H1 (cell line): Measurements from ENCODE around the gene SMIM24. TPM values are rescaled to one million over a fixed set of nuclear protein-coding genes. Genes with fewer than 3 reads are reported as not detected.

ENCODE experiments used
- BACH1 ChIP-seq: IDR thresholded peaks from 2 replicates; pipeline ENCODE4 v1.6.1; 2012; ENCODE audit warnings: low read length, improper control_type of control experiment
- CBX5 ChIP-seq: fragments of 300-800, 300-1000 bp; sonication (generic); IDR thresholded peaks from 2 replicates; pipeline ENCODE4 v1.7.1; 2016; ENCODE audit warnings: antibody characterized with exemption, low read length, low read depth
- CHD2 ChIP-seq: IDR thresholded peaks from 2 replicates; pipeline ENCODE4 v1.6.1; 2012; ENCODE audit warnings: low read length, improper control_type of control experiment
- CTCF ChIP-seq, 3 experiments: IDR thresholded peaks; 1 replicate in 2 of 3; 2 replicates in 1 of 3; pipeline versions ENCODE4 v1.5.1 to v1.6.1; 2011; ENCODE audit warnings: low read length in 3 of 3, mild to moderate bottlenecking in 3 of 3, inconsistent platforms in 2 of 3, low read depth in 1 of 3, moderate library complexity in 1 of 3; ENCODE audit not compliant: insufficient read depth in 1 of 3; ENCODE audit errors: control extremely low read depth in 1 of 3
- EGR1 ChIP-seq: IDR thresholded peaks from 2 replicates; pipeline ENCODE4 v1.6.1; 2011; ENCODE audit warnings: low read depth, low read length, borderline replicate concordance
- KDM1A ChIP-seq: fragments of 200-600, 300-600 bp; sonication (generic); IDR thresholded peaks from 2 replicates; pipeline ENCODE4 v1.7.1; 2016; ENCODE audit warnings: mild to moderate bottlenecking, low read length, borderline replicate concordance
- MAX ChIP-seq: IDR thresholded peaks from 2 replicates; pipeline ENCODE4 v1.6.1; 2012; ENCODE audit warnings: inconsistent platforms
- PHF8 ChIP-seq: fragments of 200-600 bp; sonication (generic); conservative IDR thresholded peaks from 2 replicates; pipeline ENCODE4 v1.7.1; 2012; ENCODE audit warnings: low read depth, mild to moderate bottlenecking, inconsistent platforms, low read length, moderate library complexity
- SUZ12 ChIP-seq: fragments of 200-600 bp; sonication (generic); IDR thresholded peaks from 2 replicates; pipeline ENCODE4 v1.6.1; 2012; ENCODE audit warnings: mild to moderate bottlenecking, inconsistent platforms, low read length, moderate library complexity, mixed read lengths
- YY1 ChIP-seq: IDR thresholded peaks from 2 replicates; pipeline ENCODE4 v1.6.1; 2011; ENCODE audit warnings: low read depth, mild to moderate bottlenecking, low read length
- polyA plus RNA-seq, 7 experiments: library from polyadenylated mRNA; depleted of rRNA in 3 of 7; stranded (reverse) in 5 of 7; unstranded in 2 of 7; fragments of >200 nt in 5 of 7; fragments of 200-250 nt in 2 of 7; gene quantifications; 1 replicate in 5 of 7; 2 replicates in 1 of 7; 4 replicates in 1 of 7; pipeline versions ENCODE4 v1.2.1 to v1.2.3, GENCODE V29; 2011 to 2013; ENCODE audit warnings: missing spikeins in 2 of 7, mixed read lengths in 2 of 7
- total RNA-seq: library from RNA; stranded (reverse); fragmentation: NEBNext Ultra II Directional; extraction: Animal tissue kit (Norgen Biotek cat#: 25700); gene quantifications from 2 replicates; pipeline ENCODE4 v1.2.1, GENCODE V29; 2021

SMIM24 gene
- total and polyA plus RNA-seq, 2 of the 8 experiments (the other 6 are each of a cell fraction or from before 2014, with no cell fraction given), result 3.8 to 4.5 TPM

- TF ChIP-seq CTCF (IDR thresholded peaks at IDR 0.05; ENCODE audit: control extremely low read depth in 1 of 3, insufficient read depth in 1 of 3, low read depth in 1 of 3, low read length in 3 of 3) (no peak), PHF8 (peak; percentile 83), SUZ12 (no peak), EGR1 (0 out of 2 replicates have a peak, but pooled peaks have one; percentile 58), BACH1 (no peak), MAX (peak; percentile 93), CHD2 (peak; percentile 32; the same call in 1 of the 2 replicates), KDM1A (no peak), YY1 (peak; percentile 98), CBX5 (no peak)
Measured at GRCh38 chr19:3500429-3501101, 20.2 kb upstream of the SMIM24 start, which contains the start of gene DOHH (continued).
